PFSK-1 (cell line): ENCODE measurements around the gene CCIN.

Experiments used
- FOXP2 ChIP-seq: optimal IDR thresholded peaks from 2 replicates; pipeline ENCODE3; 2011; ENCODE audit warnings: borderline replicate concordance, control low read depth, inconsistent platforms; ENCODE audit not compliant: insufficient read depth; ENCODE audit errors: extremely low read length, extremely low read depth
- POLR2AphosphoS5 ChIP-seq: IDR thresholded peaks from 2 replicates; pipeline ENCODE4 v1.6.1; 2012; ENCODE audit warnings: low read depth, mild to moderate bottlenecking, control low read depth, low read length, moderate library complexity
- REST ChIP-seq, 2 experiments: IDR thresholded peaks; 2 replicates each; pipeline versions ENCODE4 v1.6.1 to v1.8.0; 2011 to 2012; ENCODE audit warnings: low read depth in 2 of 2, low read length in 2 of 2, control low read depth in 1 of 2, inconsistent platforms in 1 of 2, mild to moderate bottlenecking in 1 of 2, moderate library complexity in 1 of 2; ENCODE audit not compliant: insufficient read depth in 1 of 2
- SIN3A ChIP-seq: IDR thresholded peaks from 2 replicates; pipeline ENCODE4 v1.6.1; 2012; ENCODE audit warnings: mild to moderate bottlenecking, low read length, moderate library complexity, borderline replicate concordance; ENCODE audit not compliant: insufficient read depth
- TAF1 ChIP-seq: IDR thresholded peaks from 2 replicates; pipeline ENCODE4 v1.6.1; 2012; ENCODE audit warnings: low read length, control low read depth, borderline replicate concordance; ENCODE audit not compliant: insufficient read depth

The CCIN gene

GRCh38 chr9:36132086-36132485 is 37.1 kb upstream of the CCIN start:
- TF ChIP-seq REST (IDR thresholded peaks at IDR 0.05; ENCODE audit: insufficient read depth in 1 of 2, low read depth in 2 of 2, low read length in 2 of 2) (no peak), FOXP2 (no peak), SIN3A (no peak), TAF1 (no peak), POLR2AphosphoS5 (no peak)

- no peak for TF ChIP-seq REST (IDR thresholded peaks at IDR 0.05; ENCODE audit: insufficient read depth in 1 of 2, low read depth in 2 of 2, low read length in 2 of 2)
- no peak for TF ChIP-seq POLR2AphosphoS5
- no peak for TF ChIP-seq FOXP2
- TF ChIP-seq TAF1: no peak
- no peak for TF ChIP-seq SIN3A
Observed at GRCh38 chr9:36134761-36135505, 34.3 kb upstream of the CCIN start.

- no peak for TF ChIP-seq FOXP2
- TF ChIP-seq TAF1: no peak
- TF ChIP-seq REST (IDR thresholded peaks at IDR 0.05; ENCODE audit: insufficient read depth in 1 of 2, low read depth in 2 of 2, low read length in 2 of 2): no peak
Observed at GRCh38 chr9:36135741-36136271, 33.4 kb upstream of the CCIN start.

- TF ChIP-seq FOXP2 (no peak), SIN3A (no peak), POLR2AphosphoS5 (no peak), TAF1 (no peak), REST (IDR thresholded peaks at IDR 0.05; ENCODE audit: insufficient read depth in 1 of 2, low read depth in 2 of 2, low read length in 2 of 2) (no peak)
Observed at GRCh38 chr9:36136272-36136893, 32.8 kb upstream of the CCIN start, which contains the start of gene GLIPR2. Gene GLIPR2, plus strand, starts transcription at chr9:36136733. Its CDS starts 46 bp downstream, at chr9:36136779.

GRCh38 chr9:36136894-36137391 is 32.2 kb upstream of the CCIN start:
- TF ChIP-seq REST (IDR thresholded peaks at IDR 0.05; ENCODE audit: insufficient read depth in 1 of 2, low read depth in 2 of 2, low read length in 2 of 2) (no peak), TAF1 (no peak), FOXP2 (no peak), POLR2AphosphoS5 (no peak)
